H9 (cell line): Measurements from ENCODE around the gene PTPRK. TPM values are rescaled to one million over a fixed set of nuclear protein-coding genes. Genes with fewer than 3 reads are reported as not detected.

ENCODE experiments used
- DNase-seq: peaks from one replicate; pipeline ENCODE4 v3.0.0-alpha.2; 2017
- H2AFZ ChIP-seq: one replicate; pipeline ENCODE4 v1.6.1; 2013; ENCODE audit warnings: mild to moderate bottlenecking, low read length, control low read depth, moderate library complexity
- H2AK5ac ChIP-seq: 2 replicates; pipeline ENCODE4 v1.6.1; 2013; ENCODE audit warnings: low read length, control low read depth, mixed read lengths; ENCODE audit not compliant: insufficient read length
- H2BK120ac ChIP-seq: one replicate; pipeline ENCODE4 v1.6.1; 2013; ENCODE audit warnings: low read depth, mild to moderate bottlenecking, low read length, control low read depth, inconsistent platforms; ENCODE audit not compliant: poor library complexity, severe bottlenecking
- H2BK12ac ChIP-seq: 2 replicates; pipeline ENCODE4 v1.6.1; 2013; ENCODE audit warnings: low read length, control low read depth, mixed read lengths, low read depth; ENCODE audit not compliant: insufficient read length
- H2BK15ac ChIP-seq: 2 replicates; pipeline ENCODE4 v1.6.1; 2013; ENCODE audit warnings: low read depth, low read length, control low read depth
- H2BK20ac ChIP-seq: one replicate; pipeline ENCODE4 v1.6.1; 2013; ENCODE audit warnings: low read depth, mild to moderate bottlenecking, low read length, control low read depth, inconsistent platforms; ENCODE audit not compliant: poor library complexity, severe bottlenecking
- H2BK5ac ChIP-seq: 2 replicates; pipeline ENCODE4 v1.6.1; 2013; ENCODE audit warnings: low read length, control low read depth, mixed read lengths; ENCODE audit not compliant: insufficient read length
- H3K14ac ChIP-seq: 2 replicates; pipeline ENCODE4 v1.6.1; 2013; ENCODE audit warnings: low read length, control low read depth; ENCODE audit not compliant: insufficient read depth
- H3K18ac ChIP-seq: 2 replicates; pipeline ENCODE4 v1.6.1; 2013; ENCODE audit warnings: low read depth, mild to moderate bottlenecking, mixed read lengths, low read length, control low read depth; ENCODE audit not compliant: insufficient read length
- H3K23ac ChIP-seq: 2 replicates; pipeline ENCODE4 v1.6.1; 2013; ENCODE audit warnings: low read length, control low read depth, mixed read lengths, low read depth; ENCODE audit not compliant: insufficient read length
- H3K23me2 ChIP-seq: 2 replicates; pipeline ENCODE4 v1.6.1; 2013; ENCODE audit warnings: low read depth, mild to moderate bottlenecking, mixed read lengths, low read length, control low read depth; ENCODE audit not compliant: insufficient read length, poor library complexity, severe bottlenecking
- H3K27ac ChIP-seq: 2 replicates; pipeline ENCODE4 v1.5.1; 2013; ENCODE audit warnings: low read length, control low read depth, mixed read lengths, low read depth; ENCODE audit not compliant: insufficient read length
- H3K27me3 ChIP-seq: 2 replicates; pipeline ENCODE4 v1.6.1; 2013; ENCODE audit warnings: low read length, control low read depth, inconsistent platforms; ENCODE audit not compliant: insufficient read depth
- H3K4ac ChIP-seq: 2 replicates; pipeline ENCODE4 v1.6.1; 2013; ENCODE audit warnings: low read depth, mild to moderate bottlenecking, control low read depth, inconsistent platforms, low read length, moderate library complexity
- H3K4me1 ChIP-seq: 2 replicates; pipeline ENCODE4 v1.6.1; 2013; ENCODE audit warnings: low read length, control low read depth, inconsistent platforms; ENCODE audit not compliant: insufficient read depth
- H3K4me2 ChIP-seq: 2 replicates; pipeline ENCODE4 v1.6.1; 2013; ENCODE audit warnings: low read length, control low read depth, mixed read lengths; ENCODE audit not compliant: insufficient read length, insufficient read depth
- H3K56ac ChIP-seq: 2 replicates; pipeline ENCODE4 v1.6.1; 2013; ENCODE audit warnings: low read depth, mild to moderate bottlenecking, mixed read lengths, low read length, control low read depth; ENCODE audit not compliant: insufficient read length
- H3K79me1 ChIP-seq: 2 replicates; pipeline ENCODE4 v1.6.1; 2013; ENCODE audit warnings: low read depth, mild to moderate bottlenecking, moderate library complexity, low read length, control low read depth, inconsistent platforms; ENCODE audit not compliant: insufficient read depth, poor library complexity, severe bottlenecking
- H3K79me2 ChIP-seq: 2 replicates; pipeline ENCODE4 v1.6.1; 2013; ENCODE audit warnings: low read length, control low read depth, inconsistent platforms; ENCODE audit not compliant: insufficient read depth
- H3K9ac ChIP-seq: 2 replicates; pipeline ENCODE4 v1.6.1; 2013; ENCODE audit warnings: low read length, control low read depth, mixed read lengths; ENCODE audit not compliant: insufficient read length; ENCODE audit errors: extremely low read depth
- H3K9me3 ChIP-seq: one replicate; pipeline ENCODE4 v1.6.1; 2013; ENCODE audit warnings: low read depth, low read length, inconsistent platforms; ENCODE audit not compliant: control insufficient read depth
- H3T11ph ChIP-seq: one replicate; pipeline ENCODE4 v1.6.1; 2013; ENCODE audit warnings: mild to moderate bottlenecking, low read length, control low read depth, inconsistent platforms
- H4K20me1 ChIP-seq: one replicate; pipeline ENCODE4 v1.6.1; 2013; ENCODE audit not compliant: control insufficient read depth, insufficient read length, insufficient read depth
- H4K5ac ChIP-seq: 2 replicates; pipeline ENCODE4 v1.6.1; 2013; ENCODE audit warnings: low read depth, mild to moderate bottlenecking, mixed read lengths, low read length, control low read depth; ENCODE audit not compliant: insufficient read length
- H4K8ac ChIP-seq: replicated peaks from 2 replicates; pipeline ENCODE4 v1.6.1; 2013; ENCODE audit warnings: low read length, control low read depth, mixed read lengths, low read depth; ENCODE audit not compliant: insufficient read length
- H4K91ac ChIP-seq: 2 replicates; pipeline ENCODE4 v1.6.1; 2013; ENCODE audit warnings: low read depth, mild to moderate bottlenecking, moderate library complexity, mixed read lengths, low read length, control low read depth; ENCODE audit not compliant: insufficient read length
- H3K27ac Mint-ChIP-seq, 3 experiments: 2 replicates in 2 of 3; 3 replicates in 1 of 3; pipeline ENCODE4 v1.8.0; 2020 to 2021; ENCODE audit warnings: mixed read lengths in 3 of 3, mild to moderate bottlenecking in 1 of 3, moderate library complexity in 1 of 3
- H3K27me3 Mint-ChIP-seq: 2 replicates; pipeline ENCODE4 v1.8.0; 2021; ENCODE audit warnings: low read depth, mild to moderate bottlenecking, moderate library complexity, mixed read lengths
- H3K36me3 Mint-ChIP-seq, 3 experiments: 2 replicates in 2 of 3; 3 replicates in 1 of 3; pipeline ENCODE4 v1.8.0; 2020 to 2021; ENCODE audit warnings: low read depth in 3 of 3, mixed read lengths in 3 of 3; ENCODE audit not compliant: insufficient read depth in 1 of 3
- H3K4me1 Mint-ChIP-seq, 2 experiments: 2 replicates each; pipeline ENCODE4 v1.8.0; 2020; ENCODE audit warnings: mixed read lengths in 2 of 2
- H3K4me3 Mint-ChIP-seq, 2 experiments: 2 replicates in 1 of 2; 3 replicates in 1 of 2; pipeline ENCODE4 v1.8.0; 2020 to 2021; ENCODE audit warnings: mild to moderate bottlenecking in 2 of 2, mixed read lengths in 2 of 2, moderate library complexity in 1 of 2
- H3K9me3 Mint-ChIP-seq, 2 experiments: 2 replicates in 1 of 2; 3 replicates in 1 of 2; pipeline ENCODE4 v1.8.0; 2020; ENCODE audit warnings: mild to moderate bottlenecking in 2 of 2, mixed read lengths in 2 of 2, moderate library complexity in 1 of 2
- CTCF ChIP-seq: fragments of 200-600 bp; sonication (generic); conservative IDR thresholded peaks from 3 replicates; pipeline ENCODE4 v1.8.0; 2021; ENCODE audit warnings: antibody characterized with exemption, mild to moderate bottlenecking
- WGBS: extraction: QIAGEN DNeasy Blood & Tissue Kit; methylation state at CpG from one replicate; pipeline ENCODE4 v1.1.7; 2013; ENCODE audit warnings: missing lambda C conversion rate, low lambda C conversion rate, mixed read lengths; ENCODE audit not compliant: insufficient read length; ENCODE audit errors: extremely low coverage; 5-methylcytosine and 5-hydroxymethylcytosine counted together
- total RNA-seq: library from RNA; stranded (reverse); gene quantifications from 2 replicates; pipeline ENCODE4 v1.2.1, GENCODE V29; 2021

The PTPRK gene
- total RNA-seq, 1 experiment from 2014 or later, result 47.9 TPM

DNA sequence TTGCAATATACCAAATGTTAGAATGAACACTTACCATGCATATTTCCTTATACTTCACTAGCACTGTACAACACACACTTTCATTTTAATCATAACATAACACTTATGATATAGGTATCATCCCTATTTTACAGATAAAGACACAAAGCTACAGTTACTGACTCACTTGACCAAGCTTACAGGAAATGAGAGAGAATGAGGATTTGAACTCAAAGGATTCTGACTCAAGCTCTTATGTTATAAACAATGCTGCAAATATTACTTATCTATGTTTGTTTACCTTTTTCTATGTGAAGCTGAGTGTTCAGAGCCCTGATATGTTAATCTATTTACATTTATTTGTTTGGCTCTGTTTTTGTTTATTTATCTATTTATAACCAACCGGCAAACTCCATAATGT lies 245.4 kb downstream of the PTPRK start:
- Histone ChIP-seq H2BK5ac (no peak overlapping the region), H3T11ph (no peak overlapping the region), H4K5ac (no peak overlapping the region), H2AK5ac (no peak overlapping the region), H3K23me2 (no peaks in the 10 kb centered on the region), H3K56ac (no peak overlapping the region), H3K18ac (no peak overlapping the region), H3K4me2 (no peak overlapping the region), H3K79me1 (peaks cover 4% of the 10 kb centered on the region), H3K27ac (no peak overlapping the region), H4K20me1 (no peaks in the 10 kb centered on the region), H3K4ac (no peak overlapping the region), H3K27me3 (no peaks in the 10 kb centered on the region), H2AFZ (no peak overlapping the region), H3K79me2 (no peaks in the 10 kb centered on the region), H3K23ac (no peak overlapping the region), H4K8ac (no peak overlapping the region), H2BK120ac (no peak overlapping the region), H2BK20ac (no peak overlapping the region), H3K4me1 (no peaks in the 10 kb centered on the region), H2BK15ac (no peak overlapping the region), H2BK12ac (no peak overlapping the region), H3K14ac (no peak overlapping the region), H3K9ac (no peak overlapping the region), H3K9me3 (no peaks in the 10 kb centered on the region), H4K91ac (no peak overlapping the region)
- WGBS, result no CpG with 5 or more reads among the region's 1 CpG
- no peak for DNase-seq
- H3K9me3 Mint-ChIP-seq, result no peaks in the 10 kb centered on the region
- H3K27ac Mint-ChIP-seq, result peak overlapping the region in 1 of 3 experiments; percentile 19; a peak in 1 of 7 replicates
- no peak overlapping the region for H3K4me3 Mint-ChIP-seq
- no peaks in the 10 kb centered on the region for H3K27me3 Mint-ChIP-seq
- peaks cover 8 to 11% of the 10 kb centered on the region in 2 experiments for H3K4me1 Mint-ChIP-seq
- no peak for TF ChIP-seq CTCF
- H3K36me3 Mint-ChIP-seq, result no peaks in the 10 kb centered on the region; a peak in 1 of 7 replicates
